Neural cell (in vitro differentiated cells): ENCODE data around the gene C11orf97.

Source experiments
- CTCF ChIP-seq: fragments of 450-650 bp; IDR thresholded peaks from 2 replicates; pipeline ENCODE4 v1.5.1; 2014; ENCODE audit warnings: antibody characterized with exemption, mild to moderate bottlenecking, moderate library complexity; ENCODE audit not compliant: poor library complexity, severe bottlenecking
- MXI1 ChIP-seq: fragments of 450-650 bp; conservative IDR thresholded peaks from 2 replicates; pipeline ENCODE4 v1.6.1; 2014; ENCODE audit warnings: antibody characterized with exemption, mild to moderate bottlenecking; ENCODE audit not compliant: poor library complexity, severe bottlenecking
- POLR2AphosphoS5 ChIP-seq: IDR thresholded peaks from 2 replicates; pipeline ENCODE4 v1.6.1; 2012
- SMC3 ChIP-seq: fragments of 450-650 bp; conservative IDR thresholded peaks from 2 replicates; pipeline ENCODE4 v1.6.1; 2014; ENCODE audit warnings: antibody characterized with exemption, mild to moderate bottlenecking, moderate library complexity; ENCODE audit not compliant: poor library complexity

- TF ChIP-seq CTCF, result no peak
- TF ChIP-seq POLR2AphosphoS5, result no peak
- no peak for TF ChIP-seq MXI1
- TF ChIP-seq SMC3, result no peak
These were observed 36.9 kb downstream of the C11orf97 start for GRCh38 chr11:94549146-94549545.
